HepG2 (cell line): Measurements from ENCODE around the gene LBR. TPM values are rescaled to one million over a fixed set of nuclear protein-coding genes. Genes with fewer than 3 reads are reported as not detected.

Experiments
- ARNTL ChIP-seq: sonication (generic); formaldehyde crosslinking; IDR thresholded peaks from 2 replicates; pipeline ENCODE4 v1.4.0; 2020; ENCODE audit warnings: mild to moderate bottlenecking, missing genetic modification reagents
- ATF4 ChIP-seq, 2 experiments: fragments of 450-650 bp in 1 of 2; sonication (generic) in 1 of 2; formaldehyde crosslinking; IDR thresholded peaks; 2 replicates each; pipeline versions ENCODE4 v1.5.0 to v1.8.0; 2020 to 2022; ENCODE audit warnings: mild to moderate bottlenecking in 1 of 2, missing genetic modification reagents in 1 of 2
- ELF4 ChIP-seq: sonication (generic); formaldehyde crosslinking; IDR thresholded peaks from 2 replicates; pipeline ENCODE4 v1.5.0; 2020; ENCODE audit warnings: missing genetic modification reagents, mild to moderate bottlenecking, moderate library complexity, borderline replicate concordance
- FOXM1 ChIP-seq: sonication (generic); formaldehyde crosslinking; IDR thresholded peaks from 2 replicates; pipeline ENCODE4 v1.5.0; 2020; ENCODE audit warnings: missing genetic modification reagents
- HMG20B ChIP-seq: conservative IDR thresholded peaks from 2 replicates; pipeline ENCODE4 v1.6.1; 2016; ENCODE audit warnings: missing genetic modification reagents, missing compliant biosample characterization
- HMGXB4 ChIP-seq, 2 experiments: sonication (generic) in 1 of 2; formaldehyde crosslinking in 1 of 2; IDR thresholded peaks; 2 replicates each; pipeline versions ENCODE4 v1.4.0 to v1.6.1; 2018 to 2020; ENCODE audit warnings: missing genetic modification reagents in 2 of 2, borderline replicate concordance in 1 of 2, low read depth in 1 of 2, mild to moderate bottlenecking in 1 of 2, missing biosample characterization in 1 of 2
- JUNB ChIP-seq: sonication (generic); formaldehyde crosslinking; IDR thresholded peaks from 2 replicates; pipeline ENCODE4 v1.8.0; 2022; ENCODE audit warnings: missing genetic modification reagents, mild to moderate bottlenecking, borderline replicate concordance
- MIER2 ChIP-seq: IDR thresholded peaks from 2 replicates; pipeline ENCODE4 v1.6.1; 2016; ENCODE audit warnings: missing biosample characterization, missing genetic modification reagents
- MTF1 ChIP-seq: sonication (generic); formaldehyde crosslinking; IDR thresholded peaks from 2 replicates; pipeline ENCODE4 v1.5.0; 2020; ENCODE audit warnings: missing genetic modification reagents
- MXI1 ChIP-seq: IDR thresholded peaks from 3 replicates; pipeline ENCODE4 v1.6.1; 2012; ENCODE audit warnings: low read depth, low read length, inconsistent platforms, borderline replicate concordance
- NFKBIZ ChIP-seq: IDR thresholded peaks from 2 replicates; pipeline ENCODE4 v1.6.1; 2018; ENCODE audit warnings: missing genetic modification reagents, missing compliant biosample characterization
- NONO ChIP-seq, 2 experiments: fragments of 450-650 bp in 1 of 2; sonication (generic) in 1 of 2; formaldehyde crosslinking in 1 of 2; IDR thresholded peaks in 1 of 2; conservative IDR thresholded peaks in 1 of 2; 2 replicates each; pipeline versions ENCODE4 v1.6.1 to v1.8.0; 2017 to 2022; ENCODE audit warnings: mild to moderate bottlenecking in 1 of 2, missing genetic modification reagents in 1 of 2, moderate library complexity in 1 of 2
- SMARCE1 ChIP-seq: fragments of 450-650 bp; IDR thresholded peaks from 2 replicates; pipeline ENCODE4 v1.6.1; 2017; ENCODE audit warnings: borderline replicate concordance
- TGIF2 ChIP-seq: IDR thresholded peaks from 2 replicates; pipeline ENCODE4 v1.6.1; 2016; ENCODE audit warnings: control low read depth, missing compliant biosample characterization
- THRA ChIP-seq: sonication (generic); formaldehyde crosslinking; IDR thresholded peaks from 2 replicates; pipeline ENCODE4 v1.4.0; 2020; ENCODE audit warnings: missing genetic modification reagents, borderline replicate concordance
- ZNF207 ChIP-seq: fragments of 450-650 bp; IDR thresholded peaks from 2 replicates; pipeline ENCODE4 v1.6.1; 2016; ENCODE audit warnings: antibody characterized with exemption, borderline replicate concordance
- ZNF282 ChIP-seq: fragments of 450-650 bp; IDR thresholded peaks from 2 replicates; pipeline ENCODE4 v1.6.1; 2018; ENCODE audit not compliant: partially characterized antibody
- ZNF331 ChIP-seq: sonication (generic); formaldehyde crosslinking; IDR thresholded peaks from 2 replicates; pipeline ENCODE4 v1.4.0; 2020; ENCODE audit warnings: missing genetic modification reagents
- ZNF607 ChIP-seq: sonication (generic); formaldehyde crosslinking; IDR thresholded peaks from 2 replicates; pipeline ENCODE4 v1.5.1; 2020; ENCODE audit warnings: missing genetic modification reagents, mild to moderate bottlenecking, borderline replicate concordance
- ZNF710 ChIP-seq: sonication (generic); formaldehyde crosslinking; IDR thresholded peaks from 2 replicates; pipeline ENCODE4 v1.5.0; 2020; ENCODE audit warnings: mild to moderate bottlenecking, missing genetic modification reagents, borderline replicate concordance
- ZNF749 ChIP-seq: sonication (generic); formaldehyde crosslinking; IDR thresholded peaks from 2 replicates; pipeline ENCODE4 v1.8.0; 2022; ENCODE audit warnings: mild to moderate bottlenecking, missing genetic modification reagents, moderate library complexity, borderline replicate concordance
- ZSCAN20 ChIP-seq: sonication (generic); formaldehyde crosslinking; IDR thresholded peaks from 2 replicates; pipeline ENCODE4 v1.4.0; 2020; ENCODE audit warnings: missing genetic modification reagents, mild to moderate bottlenecking, borderline replicate concordance
- polyA plus RNA-seq, 8 experiments: library from polyadenylated mRNA; depleted of rRNA in 3 of 8; stranded (reverse) in 7 of 8; unstranded in 1 of 8; fragments of >200 nt; fragmentation: Illumina TruSeq in 4 of 8; extraction: Trizol in 4 of 8; gene quantifications; 2 replicates each; pipeline versions ENCODE4 v1.2.1 to v1.2.3, GENCODE V29; 2011 to 2016; ENCODE audit warnings: low read depth in 4 of 8, missing spikeins in 1 of 8, mixed read lengths in 1 of 8; ENCODE audit not compliant: insufficient read depth in 1 of 8
- total RNA-seq, 5 experiments: library from RNA; depleted of rRNA; stranded (reverse); fragments of >200 nt; fragmentation: Illumina TruSeq; extraction: Trizol; gene quantifications; 2 replicates each; pipeline ENCODE4 v1.2.3, GENCODE V29; 2016; ENCODE audit warnings: low read depth in 1 of 5

LBR gene
- total and polyA plus RNA-seq, 2 of the 13 experiments (the other 11 are each of a cell fraction or from before 2014, with no cell fraction given) = 38.9 to 76.7 TPM

GRCh38 chr1:225428068-225428880 lies 436 bp upstream of the LBR start (continued):
- TF ChIP-seq ZNF710 (CRISPR knock-in tag) = no peak
- TF ChIP-seq SMARCE1 = no peak
- TF ChIP-seq NFKBIZ = 0 out of 2 replicates have a peak, but pooled peaks have one; percentile 39
- no peak for TF ChIP-seq ZSCAN20 (CRISPR knock-in tag)
- TF ChIP-seq ZNF207 = no peak
- no peak; the same call in 1 of the 2 replicates for TF ChIP-seq TGIF2
- peak in 1 of 2 experiments; percentile 69; a peak in 2 of 4 replicates for TF ChIP-seq HMGXB4 (CRISPR knock-in tag; IDR thresholded peaks at IDR 0.05; ENCODE audit: borderline replicate concordance in 1 of 2, low read depth in 1 of 2)
- 0 out of 4 replicates have a peak, but pooled peaks of 1 of the 2 experiments have one; percentile 44 for TF ChIP-seq ATF4 (CRISPR knock-in tag; IDR thresholded peaks at IDR 0.05)
- TF ChIP-seq ZNF749 (CRISPR knock-in tag) = no peak
- 0 out of 2 replicates have a peak, but pooled peaks have one; percentile 56 for TF ChIP-seq ELF4 (CRISPR knock-in tag)
- TF ChIP-seq JUNB (CRISPR knock-in tag) = no peak
- no peak for TF ChIP-seq MIER2 (CRISPR knock-in tag)
- TF ChIP-seq HMG20B = no peak
- peak; percentile 73 for TF ChIP-seq ZNF607 (CRISPR knock-in tag)
- no peak for TF ChIP-seq ZNF282
- no peak; the same call in 2 of the 3 replicates for TF ChIP-seq MXI1
- peak; percentile 89 for TF ChIP-seq FOXM1 (CRISPR knock-in tag)
- peak; percentile 64; the same call in 1 of the 2 replicates for TF ChIP-seq ARNTL
- TF ChIP-seq MTF1 (CRISPR knock-in tag) = no peak; the same call in 1 of the 2 replicates
- TF ChIP-seq THRA = 0 out of 2 replicates have a peak, but pooled peaks have one; percentile 41
- peak; percentile 58; the same call in 1 of the 2 replicates for TF ChIP-seq ZNF331 (CRISPR knock-in tag)
- no peak for TF ChIP-seq NONO (IDR thresholded peaks at IDR 0.05)
- peak; percentile 68 for TF ChIP-seq NONO (CRISPR knock-in tag; conservative IDR thresholded peaks at IDR 0.05)
